HepG2 (cell line): ENCODE data around the gene ERBB4. TPM values are rescaled to one million over a fixed set of nuclear protein-coding genes. Genes with fewer than 3 reads are reported as not detected.

Experiments
- ATAC-seq: fragments of 200-7000 bp; cut with Tn5 transposase; 3 replicates; pipeline ENCODE4 v1.9.1; 2020; ENCODE audit warnings: mild to moderate bottlenecking, moderate library complexity
- BruUV-seq: library from RNA; stranded (reverse); fragments of 400-500 nt; replicated peaks from 2 replicates; lab custom pipeline; 2021; lab: Mats Ljungman, UMichigan
- CTCF ChIA-PET: fragments of 300-600 bp; formaldehyde crosslinking; extraction: SDS; loops from one replicate; lab custom pipeline; 2021; ENCODE audit warnings: low total read pairs, inconsistent platforms, low intra/inter-chr PET ratio; lab: Yijun Ruan, JAX
- POLR2A ChIA-PET: fragments of 350-600 bp; sonication (Branson Sonifier 250); formaldehyde crosslinking; loops from one replicate; lab custom pipeline; 2020; ENCODE audit warnings: antibody characterized with exemption, inconsistent platforms; lab: Yijun Ruan, JAX
- DNase-seq: peaks from one replicate; pipeline ENCODE4 v3.0.0-alpha.2; 2015; ENCODE audit warnings: low spot score
- FAIRE-seq: peaks from 3 replicates; lab custom pipeline; 2011; peaks lifted over from hg19 to GRCh38; lab: Jason Lieb, UNC
- H2AFZ ChIP-seq: one replicate; pipeline ENCODE4 v1.6.1; 2011; ENCODE audit warnings: low read length, inconsistent platforms
- H3K27ac ChIP-seq: fragments of 300-600 bp; 3 replicates; pipeline ENCODE4 v1.8.0; 2011; ENCODE audit warnings: mixed run types, mild to moderate bottlenecking, mixed read lengths, low read length, inconsistent platforms; ENCODE audit not compliant: insufficient read depth; ENCODE audit errors: extremely low read length
- H3K27me3 ChIP-seq, 2 experiments: fragments of 200-600 bp in 1 of 2; 2 replicates in 1 of 2; 3 replicates in 1 of 2; pipeline versions ENCODE4 v1.6.0 to v1.8.0; 2011; ENCODE audit warnings: low read length in 2 of 2, mild to moderate bottlenecking in 2 of 2, moderate library complexity in 2 of 2, inconsistent platforms in 1 of 2; ENCODE audit not compliant: insufficient read depth in 2 of 2, control insufficient read depth in 1 of 2
- H3K36me3 ChIP-seq, 2 experiments: fragments of 200-600 bp in 1 of 2; replicated peaks in 1 of 2; 2 replicates in 1 of 2; 3 replicates in 1 of 2; pipeline versions ENCODE4 v1.5.1 to v1.8.0; 2011; ENCODE audit warnings: low read length in 2 of 2, inconsistent platforms in 1 of 2; ENCODE audit not compliant: insufficient read depth in 2 of 2, control insufficient read depth in 1 of 2
- H3K4me1 ChIP-seq: 2 replicates; pipeline ENCODE4 v1.5.1; 2012; ENCODE audit warnings: low read length, inconsistent platforms; ENCODE audit not compliant: insufficient read depth
- H3K4me2 ChIP-seq: 2 replicates; pipeline ENCODE4 v1.6.0; 2011; ENCODE audit warnings: low read depth, low read length, inconsistent platforms
- H3K4me3 ChIP-seq, 3 experiments: fragments of 200-600 bp in 1 of 3; sonication (generic), shearing (Covaris generic) in 1 of 3; replicated peaks in 1 of 3; 2 replicates each; pipeline ENCODE4 v1.5.1; 2011 to 2016; ENCODE audit warnings: low read length in 3 of 3, inconsistent platforms in 2 of 3, low read depth in 2 of 3, mild to moderate bottlenecking in 2 of 3, control low read depth in 1 of 3, mixed read lengths in 1 of 3; ENCODE audit not compliant: insufficient read depth in 1 of 3
- H3K79me2 ChIP-seq: one replicate; pipeline ENCODE4 v1.6.1; 2011; ENCODE audit warnings: low read length, inconsistent platforms; ENCODE audit not compliant: insufficient read depth
- H3K9ac ChIP-seq: 2 replicates; pipeline ENCODE4 v1.6.0; 2011; ENCODE audit warnings: mild to moderate bottlenecking, low read depth, low read length, inconsistent platforms; ENCODE audit not compliant: insufficient read depth
- H3K9me3 ChIP-seq: 2 replicates; pipeline ENCODE4 v1.5.1; 2012; ENCODE audit warnings: mild to moderate bottlenecking, low read length
- H4K20me1 ChIP-seq: 2 replicates; pipeline ENCODE4 v1.6.0; 2011; ENCODE audit warnings: inconsistent platforms, mild to moderate bottlenecking, low read length, moderate library complexity; ENCODE audit not compliant: insufficient read depth
- ATF7 ChIP-seq, 2 experiments: fragments of 450-650 bp in 1 of 2; sonication (generic) in 1 of 2; formaldehyde crosslinking in 1 of 2; IDR thresholded peaks; 2 replicates each; pipeline versions ENCODE4 v1.4.0 to v1.6.1; 2016 to 2020; ENCODE audit warnings: antibody characterized with exemption in 1 of 2, mild to moderate bottlenecking in 1 of 2, missing genetic modification reagents in 1 of 2
- CREB1 ChIP-seq, 2 experiments: fragments of 450-650 bp in 1 of 2; IDR thresholded peaks; 2 replicates each; pipeline ENCODE4 v1.6.1; 2016 to 2017; ENCODE audit warnings: control low read depth in 1 of 2, mild to moderate bottlenecking in 1 of 2, missing compliant biosample characterization in 1 of 2, missing genetic modification characterization in 1 of 2
- DMAP1 ChIP-seq: IDR thresholded peaks from 2 replicates; pipeline ENCODE4 v1.6.1; 2016
- FOXA1 ChIP-seq, 2 experiments: fragments of 450-650 bp in 1 of 2; sonication (generic) in 1 of 2; formaldehyde crosslinking in 1 of 2; IDR thresholded peaks; 2 replicates each; pipeline versions ENCODE4 v1.4.0 to v1.6.1; 2016 to 2020; ENCODE audit warnings: missing genetic modification reagents in 1 of 2
- PHF5A ChIP-seq: IDR thresholded peaks from one replicate; pipeline ENCODE4 v1.6.1; 2018; ENCODE audit warnings: low read depth, missing genetic modification reagents; ENCODE audit not compliant: unreplicated experiment
- SP1 ChIP-seq, 2 experiments: fragments of 450-650 bp in 1 of 2; sonication (generic) in 1 of 2; formaldehyde crosslinking in 1 of 2; IDR thresholded peaks; 2 replicates each; pipeline versions ENCODE4 v1.4.0 to v1.6.1; 2016 to 2020; ENCODE audit warnings: missing genetic modification reagents in 1 of 2
- WIZ ChIP-seq: sonication (generic); formaldehyde crosslinking; IDR thresholded peaks from 2 replicates; pipeline ENCODE4 v1.5.1; 2020; ENCODE audit warnings: mild to moderate bottlenecking, missing genetic modification reagents
- XBP1 ChIP-seq: sonication (generic); formaldehyde crosslinking; IDR thresholded peaks from 2 replicates; pipeline ENCODE4 v1.5.0; 2020; ENCODE audit warnings: missing genetic modification reagents
- ZBTB20 ChIP-seq: sonication (generic); formaldehyde crosslinking; IDR thresholded peaks from 2 replicates; pipeline ENCODE4 v1.8.1; 2023; ENCODE audit warnings: missing genetic modification reagents, low read depth, mild to moderate bottlenecking, borderline replicate concordance
- ZNF33B ChIP-seq: sonication (generic); formaldehyde crosslinking; IDR thresholded peaks from 2 replicates; pipeline ENCODE4 v1.5.1; 2020; ENCODE audit warnings: mild to moderate bottlenecking, missing genetic modification reagents
- WGBS: methylation state at CpG from one replicate; pipeline ENCODE4 v1.1.6; 2017; ENCODE audit warnings: low lambda C conversion rate; 5-methylcytosine and 5-hydroxymethylcytosine counted together
- in situ Hi-C: cut with HindIII; loops from 2 replicates; pipeline ENCODE4 v1.10.0; 2017; ENCODE audit warnings: low pct_unique_long_range_greater_than_20kb; ENCODE audit not compliant: extremely low pct_ligation_motif_present
- intact Hi-C: fragments of 100-400 bp; cut with micrococcal nuclease; formaldehyde crosslinking; loops from one replicate; pipeline ENCODE4 v1.10.0; 2022; ENCODE audit not compliant: unreplicated experiment
- polyA plus RNA-seq, 8 experiments: library from polyadenylated mRNA; depleted of rRNA in 3 of 8; stranded (reverse) in 7 of 8; unstranded in 1 of 8; fragments of >200 nt; fragmentation: Illumina TruSeq in 4 of 8; extraction: Trizol in 4 of 8; gene quantifications; 2 replicates each; pipeline versions ENCODE4 v1.2.1 to v1.2.3, GENCODE V29; 2011 to 2016; ENCODE audit warnings: low read depth in 4 of 8, missing spikeins in 1 of 8, mixed read lengths in 1 of 8; ENCODE audit not compliant: insufficient read depth in 1 of 8
- total RNA-seq, 5 experiments: library from RNA; depleted of rRNA; stranded (reverse); fragments of >200 nt; fragmentation: Illumina TruSeq; extraction: Trizol; gene quantifications; 2 replicates each; pipeline ENCODE4 v1.2.3, GENCODE V29; 2016; ENCODE audit warnings: low read depth in 1 of 5
- TF ChIP-seq, protein P1 (sequence below): sonication (generic); formaldehyde crosslinking; IDR thresholded peaks from 2 replicates; pipeline ENCODE4 v1.9.0; 2021; ENCODE audit warnings: missing genetic modification reagents, mild to moderate bottlenecking, borderline replicate concordance
- TF ChIP-seq, protein P2 (sequence below), 2 experiments: fragments of 450-650 bp in 1 of 2; sonication (generic) in 1 of 2; formaldehyde crosslinking; IDR thresholded peaks; 2 replicates each; pipeline versions ENCODE4 v1.5.0 to v1.8.0; 2020 to 2022; ENCODE audit warnings: mild to moderate bottlenecking in 1 of 2, missing genetic modification reagents in 1 of 2
- TF ChIP-seq, protein P3 (sequence below): sonication (generic); formaldehyde crosslinking; IDR thresholded peaks from 2 replicates; pipeline ENCODE4 v1.4.0; 2020; ENCODE audit warnings: missing genetic modification reagents

The ERBB4 gene
- total and polyA plus RNA-seq, 2 of the 13 experiments (the other 11 are each of a cell fraction or from before 2014, with no cell fraction given), result not detected

DNA sequence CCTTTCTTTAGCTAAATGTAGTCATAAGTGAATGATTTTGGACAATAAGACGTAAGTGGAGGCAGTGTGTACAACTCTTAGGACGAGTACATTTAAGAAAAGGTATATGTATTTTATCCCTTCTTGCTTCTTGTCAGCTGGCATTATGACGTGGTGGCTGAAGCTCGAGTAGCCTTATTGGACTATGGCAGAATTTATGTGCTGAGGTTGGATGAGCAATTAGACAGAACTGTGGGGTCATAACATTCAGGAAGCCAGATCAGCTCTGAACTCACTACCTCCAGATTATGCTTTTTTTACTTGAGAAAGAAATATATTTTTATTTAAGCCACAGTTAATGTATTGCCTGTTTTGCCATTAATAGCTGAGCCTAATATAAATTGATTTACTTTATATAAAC, 661.5 kb downstream of the ERBB4 start:
- Histone ChIP-seq H2AFZ (no peak overlapping the region), H3K27me3 (no peaks in the 10 kb centered on the region), H4K20me1 (no peaks in the 10 kb centered on the region), H3K4me1 (no peaks in the 10 kb centered on the region), H3K9ac (no peak overlapping the region), H3K27ac (no peak overlapping the region), H3K36me3 (no peaks in the 10 kb centered on the region), H3K4me3 (no peak overlapping the region), H3K79me2 (no peaks in the 10 kb centered on the region), H3K9me3 (no peaks in the 10 kb centered on the region), H3K4me2 (no peak overlapping the region)
- POLR2A ChIA-PET, result no interaction called here
- WGBS, result 2% methylated on average over 4 of the region's 4 CpGs
- in situ Hi-C loops (no loop called here), intact Hi-C loops (loop anchor here (5.0 kb wide), 1 partner anchor 690 kb away; no protein-coding TSS in a partner anchor)
- BruUV-seq, result no TSS peak
- CTCF ChIA-PET, result no interaction called here
- TF ChIP-seq, protein P1, sequence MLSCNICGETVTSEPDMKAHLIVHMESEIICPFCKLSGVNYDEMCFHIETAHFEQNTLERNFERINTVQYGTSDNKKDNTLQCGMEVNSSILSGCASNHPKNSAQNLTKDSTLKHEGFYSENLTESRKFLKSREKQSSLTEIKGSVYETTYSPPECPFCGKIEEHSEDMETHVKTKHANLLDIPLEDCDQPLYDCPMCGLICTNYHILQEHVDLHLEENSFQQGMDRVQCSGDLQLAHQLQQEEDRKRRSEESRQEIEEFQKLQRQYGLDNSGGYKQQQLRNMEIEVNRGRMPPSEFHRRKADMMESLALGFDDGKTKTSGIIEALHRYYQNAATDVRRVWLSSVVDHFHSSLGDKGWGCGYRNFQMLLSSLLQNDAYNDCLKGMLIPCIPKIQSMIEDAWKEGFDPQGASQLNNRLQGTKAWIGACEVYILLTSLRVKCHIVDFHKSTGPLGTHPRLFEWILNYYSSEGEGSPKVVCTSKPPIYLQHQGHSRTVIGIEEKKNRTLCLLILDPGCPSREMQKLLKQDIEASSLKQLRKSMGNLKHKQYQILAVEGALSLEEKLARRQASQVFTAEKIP (CRISPR knock-in tag), result no peak
- TF ChIP-seq CREB1 (IDR thresholded peaks at IDR 0.05) (peak; percentile 30; the same call in 1 of the 2 replicates), CREB1 (CRISPR knock-in tag; IDR thresholded peaks at IDR 0.05) (no peak)
- ATAC-seq, result no peak
- no peak for DNase-seq
- FAIRE-seq, result no peak

DNA sequence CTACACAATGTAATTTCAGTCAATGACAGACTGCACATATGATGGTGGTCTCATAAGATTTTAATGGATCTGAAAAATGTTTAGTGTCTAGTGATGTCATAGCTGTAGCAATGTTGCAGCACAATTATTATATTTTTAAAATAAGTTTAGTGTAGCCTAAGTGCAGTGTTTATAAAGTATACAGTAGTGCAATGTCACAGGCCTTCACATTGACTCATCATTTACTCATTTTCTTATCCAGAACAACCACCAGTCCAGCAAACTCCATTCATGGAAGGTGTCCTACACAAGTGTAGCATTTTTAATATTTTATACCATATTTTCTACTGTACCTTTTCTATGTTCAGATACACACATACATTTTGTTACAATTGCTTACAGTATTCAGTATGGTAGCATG, 663.1 kb downstream of the ERBB4 start:
- no peak overlapping the region for H3K4me2 ChIP-seq
- CTCF ChIA-PET, result no interaction called here
- POLR2A ChIA-PET, result no interaction called here
- DNase-seq (no peak), ATAC-seq (no peak), FAIRE-seq (no peak)
- no peaks in the 10 kb centered on the region for H3K9me3 ChIP-seq
- H3K27me3 ChIP-seq, result no peaks in the 10 kb centered on the region
- no peak overlapping the region for H3K9ac ChIP-seq
- no peak overlapping the region for H3K27ac ChIP-seq
- no peaks in the 10 kb centered on the region for H3K36me3 ChIP-seq
- no peaks in the 10 kb centered on the region for H4K20me1 ChIP-seq
- no TSS peak for BruUV-seq
- in situ Hi-C loops, result no loop called here
- no peaks in the 10 kb centered on the region for H3K79me2 ChIP-seq
- no peaks in the 10 kb centered on the region for H3K4me1 ChIP-seq
- intact Hi-C loops, result loop anchor here (5.0 kb wide), 1 partner anchor 692 kb away; no protein-coding TSS in a partner anchor
- H2AFZ ChIP-seq, result no peak overlapping the region
- H3K4me3 ChIP-seq, result no peak overlapping the region
- TF ChIP-seq SP1 (IDR thresholded peaks at IDR 0.05) (no peak), SP1 (CRISPR knock-in tag; IDR thresholded peaks at IDR 0.05) (no peak), PHF5A (CRISPR knock-in tag) (no peak), ATF7 (IDR thresholded peaks at IDR 0.05) (0 out of 2 replicates have a peak, but pooled peaks have one; percentile 8), ATF7 (CRISPR knock-in tag; IDR thresholded peaks at IDR 0.05) (no peak), XBP1 (CRISPR knock-in tag) (no peak), ZBTB20 (CRISPR knock-in tag) (no peak), FOXA1 (IDR thresholded peaks at IDR 0.05) (no peak), FOXA1 (CRISPR knock-in tag; IDR thresholded peaks at IDR 0.05) (no peak), DMAP1 (no peak), WIZ (CRISPR knock-in tag) (no peak), ZNF33B (no peak), CREB1 (IDR thresholded peaks at IDR 0.05) (peak; percentile 66; the same call in 1 of the 2 replicates), CREB1 (CRISPR knock-in tag; IDR thresholded peaks at IDR 0.05) (no peak)
- TF ChIP-seq, protein P2, sequence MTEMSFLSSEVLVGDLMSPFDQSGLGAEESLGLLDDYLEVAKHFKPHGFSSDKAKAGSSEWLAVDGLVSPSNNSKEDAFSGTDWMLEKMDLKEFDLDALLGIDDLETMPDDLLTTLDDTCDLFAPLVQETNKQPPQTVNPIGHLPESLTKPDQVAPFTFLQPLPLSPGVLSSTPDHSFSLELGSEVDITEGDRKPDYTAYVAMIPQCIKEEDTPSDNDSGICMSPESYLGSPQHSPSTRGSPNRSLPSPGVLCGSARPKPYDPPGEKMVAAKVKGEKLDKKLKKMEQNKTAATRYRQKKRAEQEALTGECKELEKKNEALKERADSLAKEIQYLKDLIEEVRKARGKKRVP (CRISPR knock-in tag; IDR thresholded peaks at IDR 0.05), result no peak
- TF ChIP-seq, protein P3, sequence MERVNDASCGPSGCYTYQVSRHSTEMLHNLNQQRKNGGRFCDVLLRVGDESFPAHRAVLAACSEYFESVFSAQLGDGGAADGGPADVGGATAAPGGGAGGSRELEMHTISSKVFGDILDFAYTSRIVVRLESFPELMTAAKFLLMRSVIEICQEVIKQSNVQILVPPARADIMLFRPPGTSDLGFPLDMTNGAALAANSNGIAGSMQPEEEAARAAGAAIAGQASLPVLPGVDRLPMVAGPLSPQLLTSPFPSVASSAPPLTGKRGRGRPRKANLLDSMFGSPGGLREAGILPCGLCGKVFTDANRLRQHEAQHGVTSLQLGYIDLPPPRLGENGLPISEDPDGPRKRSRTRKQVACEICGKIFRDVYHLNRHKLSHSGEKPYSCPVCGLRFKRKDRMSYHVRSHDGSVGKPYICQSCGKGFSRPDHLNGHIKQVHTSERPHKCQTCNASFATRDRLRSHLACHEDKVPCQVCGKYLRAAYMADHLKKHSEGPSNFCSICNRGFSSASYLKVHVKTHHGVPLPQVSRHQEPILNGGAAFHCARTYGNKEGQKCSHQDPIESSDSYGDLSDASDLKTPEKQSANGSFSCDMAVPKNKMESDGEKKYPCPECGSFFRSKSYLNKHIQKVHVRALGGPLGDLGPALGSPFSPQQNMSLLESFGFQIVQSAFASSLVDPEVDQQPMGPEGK, result no peak
